Measurements from ENCODE around the gene AKAP11. TPM values are rescaled to one million over a fixed set of nuclear protein-coding genes. Genes with fewer than 3 reads are reported as not detected.
A peak's percentile ranks its signal among the peaks of the same experiment; 100 is the strongest.

The AKAP11 gene
- total RNA-seq, 2 donors from 2014 or later: 23.0 to 25.9 TPM

GRCh38 chr13:42329239-42329638, 57.3 kb downstream of the AKAP11 start:
- Mint-ChIP-seq H3K27me3 (no peaks in the 10 kb centered on the region), H3K4me3 (peak overlapping the region; percentile 40)

GRCh38 chr13:42331009-42331408, 59.1 kb downstream of the AKAP11 start:
- H3K4me1 Mint-ChIP-seq (ENCODE audit: low read depth in 2 of 2): peaks cover 12 to 20% of the 10 kb centered on the region in 2 donors
- H3K27ac Mint-ChIP-seq: peak overlapping the region in 1 of 2 donors; percentile 88

More at GRCh38 chr13:42329239-42329638, 57.3 kb downstream of the AKAP11 start:
- Mint-ChIP-seq H3K4me1 (ENCODE audit: low read depth in 2 of 2) (peaks cover 12 to 16% of the 10 kb centered on the region in 2 donors), H3K9me3 (no peaks in the 10 kb centered on the region), H3K27ac (peak overlapping the region; percentile 74 to 88), H3K36me3 (no peaks in the 10 kb centered on the region)
- ATAC-seq (peak in 1 of 2 donors; percentile 33), DNase-seq (ENCODE audit: low spot score) (no peak)

GRCh38 chr13:42333613-42334328, 61.8 kb downstream of the AKAP11 start:
- peaks cover 9 to 16% of the 10 kb centered on the region in 2 donors for H3K4me1 Mint-ChIP-seq (ENCODE audit: low read depth in 2 of 2)
- no peak overlapping the region for H3K4me3 Mint-ChIP-seq
- no peak for DNase-seq (ENCODE audit: low spot score)
- peak; percentile 48 to 57 for ATAC-seq
- no peaks in the 10 kb centered on the region for H3K9me3 Mint-ChIP-seq
- peak overlapping the region in 1 of 2 donors; percentile 1 for H3K27ac Mint-ChIP-seq
- no peaks in the 10 kb centered on the region for H3K27me3 Mint-ChIP-seq
- H3K36me3 Mint-ChIP-seq: no peaks in the 10 kb centered on the region

More at GRCh38 chr13:42331009-42331408, 59.1 kb downstream of the AKAP11 start:
- ATAC-seq: no peak
- Mint-ChIP-seq H3K27me3 (no peaks in the 10 kb centered on the region), H3K4me3 (no peak overlapping the region), H3K36me3 (no peaks in the 10 kb centered on the region), H3K9me3 (no peaks in the 10 kb centered on the region)
- DNase-seq (ENCODE audit: low spot score): no peak

GRCh38 chr13:42334329-42334706, 62.4 kb downstream of the AKAP11 start:
- no peaks in the 10 kb centered on the region for H3K9me3 Mint-ChIP-seq
- ATAC-seq: no peak
- no peak for DNase-seq (ENCODE audit: low spot score)
- peak overlapping the region in 1 of 2 donors; percentile 1 for H3K27ac Mint-ChIP-seq
- no peaks in the 10 kb centered on the region for H3K27me3 Mint-ChIP-seq
- no peak overlapping the region for H3K4me3 Mint-ChIP-seq
- H3K4me1 Mint-ChIP-seq (ENCODE audit: low read depth in 2 of 2): peaks cover 6 to 11% of the 10 kb centered on the region in 2 donors
- no peaks in the 10 kb centered on the region for H3K36me3 Mint-ChIP-seq

GRCh38 chr13:42337808-42338600, 66.1 kb downstream of the AKAP11 start:
- peaks cover 0 to 4% of the 10 kb centered on the region in 2 donors for H3K4me1 Mint-ChIP-seq (ENCODE audit: low read depth in 2 of 2)
- ATAC-seq: no peak
- no peak overlapping the region for H3K27ac Mint-ChIP-seq
- H3K36me3 Mint-ChIP-seq: no peaks in the 10 kb centered on the region
- no peak for DNase-seq (ENCODE audit: low spot score)
- no peaks in the 10 kb centered on the region for H3K9me3 Mint-ChIP-seq
- H3K4me3 Mint-ChIP-seq: no peak overlapping the region
- H3K27me3 Mint-ChIP-seq: no peaks in the 10 kb centered on the region

GRCh38 chr13:42345367-42345766, 73.4 kb downstream of the AKAP11 start:
- Mint-ChIP-seq H3K9me3 (no peaks in the 10 kb centered on the region), H3K27ac (no peak overlapping the region), H3K27me3 (peaks cover 0 to 3% of the 10 kb centered on the region in 2 donors), H3K4me1 (ENCODE audit: low read depth in 2 of 2) (peaks cover 0 to 6% of the 10 kb centered on the region in 2 donors), H3K36me3 (no peaks in the 10 kb centered on the region), H3K4me3 (no peak overlapping the region)
- ATAC-seq: no peak
- no peak for DNase-seq (ENCODE audit: low spot score)

- no peak overlapping the region for H3K4me3 Mint-ChIP-seq
These were observed 76.6 kb downstream of the AKAP11 start for GRCh38 chr13:42348576-42348975.

GRCh38 chr13:42350141-42350540, 78.2 kb downstream of the AKAP11 start:
- peaks cover 13% of the 10 kb centered on the region in 2 donors for H3K4me1 Mint-ChIP-seq (ENCODE audit: low read depth in 2 of 2)
- no peak overlapping the region for H3K27ac Mint-ChIP-seq

More at GRCh38 chr13:42348576-42348975, 76.6 kb downstream of the AKAP11 start:
- peaks cover 0 to 3% of the 10 kb centered on the region in 2 donors for H3K4me1 Mint-ChIP-seq (ENCODE audit: low read depth in 2 of 2)
- no peaks in the 10 kb centered on the region for H3K36me3 Mint-ChIP-seq
- no peaks in the 10 kb centered on the region for H3K9me3 Mint-ChIP-seq
- H3K27me3 Mint-ChIP-seq: peaks cover 0 to 6% of the 10 kb centered on the region in 2 donors
- DNase-seq (ENCODE audit: low spot score) (no peak), ATAC-seq (no peak)
- no peak overlapping the region for H3K27ac Mint-ChIP-seq

GRCh38 chr13:42354241-42355091, 82.5 kb downstream of the AKAP11 start:
- peak; percentile 62 to 68 for ATAC-seq
- DNase-seq (ENCODE audit: low spot score): no peak
- Mint-ChIP-seq H3K27ac (peak overlapping the region; percentile 71 to 82), H3K9me3 (no peaks in the 10 kb centered on the region), H3K36me3 (no peaks in the 10 kb centered on the region), H3K4me3 (peak overlapping the region; percentile 50), H3K27me3 (peaks cover 0 to 6% of the 10 kb centered on the region in 2 donors), H3K4me1 (ENCODE audit: low read depth in 2 of 2) (peaks cover 19 to 21% of the 10 kb centered on the region in 2 donors)

More at GRCh38 chr13:42350141-42350540, 78.2 kb downstream of the AKAP11 start:
- DNase-seq (ENCODE audit: low spot score) (no peak), ATAC-seq (no peak)
- H3K9me3 Mint-ChIP-seq: no peaks in the 10 kb centered on the region
- peaks cover 0 to 6% of the 10 kb centered on the region in 2 donors for H3K27me3 Mint-ChIP-seq
- H3K4me3 Mint-ChIP-seq: no peak overlapping the region
- H3K36me3 Mint-ChIP-seq: no peaks in the 10 kb centered on the region

GRCh38 chr13:42355092-42355485, 83.1 kb downstream of the AKAP11 start:
- ATAC-seq (peak in 1 of 2 donors; percentile 36), DNase-seq (ENCODE audit: low spot score) (no peak)
- Mint-ChIP-seq H3K27me3 (peaks cover 0 to 3% of the 10 kb centered on the region in 2 donors), H3K36me3 (no peaks in the 10 kb centered on the region), H3K4me1 (ENCODE audit: low read depth in 2 of 2) (peaks cover 19 to 21% of the 10 kb centered on the region in 2 donors), H3K27ac (peak overlapping the region; percentile 71 to 82), H3K9me3 (no peaks in the 10 kb centered on the region), H3K4me3 (peak overlapping the region; percentile 50)

- Mint-ChIP-seq H3K36me3 (no peaks in the 10 kb centered on the region), H3K4me1 (ENCODE audit: low read depth in 2 of 2) (peaks cover 19 to 21% of the 10 kb centered on the region in 2 donors), H3K4me3 (no peak overlapping the region), H3K27me3 (peaks cover 0 to 3% of the 10 kb centered on the region in 2 donors), H3K27ac (peak overlapping the region; percentile 71 to 82), H3K9me3 (no peaks in the 10 kb centered on the region)
- ATAC-seq (peak in 1 of 2 donors; percentile 6), DNase-seq (ENCODE audit: low spot score) (no peak)
These were observed 83.7 kb downstream of the AKAP11 start for GRCh38 chr13:42355491-42356183.

- peaks cover 0 to 3% of the 10 kb centered on the region in 2 donors for H3K27me3 Mint-ChIP-seq
- ATAC-seq: peak; percentile 36 to 62
- H3K4me1 Mint-ChIP-seq (ENCODE audit: low read depth in 2 of 2): peaks cover 19 to 21% of the 10 kb centered on the region in 2 donors
- peak overlapping the region in 1 of 2 donors; percentile 82 for H3K27ac Mint-ChIP-seq
- H3K4me3 Mint-ChIP-seq: no peak overlapping the region
- no peak for DNase-seq (ENCODE audit: low spot score)
- no peaks in the 10 kb centered on the region for H3K36me3 Mint-ChIP-seq
- no peaks in the 10 kb centered on the region for H3K9me3 Mint-ChIP-seq
These were observed 84.2 kb downstream of the AKAP11 start for GRCh38 chr13:42356184-42356575.

All from natural killer cell treated with Interleukin-12 subunit alpha and Interleukin-12 subunit beta and Interleukin-15 and Interleukin-18, amount 100 ng/mL, for 72 hours (primary cell).